EL (cell line): ENCODE data around the gene TPP2.

Source experiments
- DNase-seq: peaks from one replicate; pipeline ENCODE4 v3.0.0-alpha.2; 2016

TPP2 gene

DNA sequence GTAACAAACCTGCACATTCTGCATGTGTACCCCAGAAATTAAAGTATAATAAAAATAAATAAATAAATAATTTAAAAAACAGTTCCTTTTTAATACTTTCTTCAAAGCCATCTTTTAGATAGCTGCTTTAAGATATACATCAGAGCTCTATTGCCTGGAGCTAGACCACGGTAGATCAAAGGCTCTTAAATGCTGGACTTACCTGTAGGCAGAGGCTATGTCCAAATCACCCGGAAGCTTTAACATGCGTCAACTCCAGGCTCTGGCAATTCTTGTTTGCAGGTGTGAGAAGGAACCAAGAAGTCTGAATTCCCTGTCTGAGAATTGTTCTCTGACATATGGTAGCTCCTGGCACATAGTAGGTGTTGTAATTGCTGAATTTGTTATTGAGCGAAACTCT is 99.7 kb downstream of the TPP2 start:
- DNase-seq = no peak

DNA sequence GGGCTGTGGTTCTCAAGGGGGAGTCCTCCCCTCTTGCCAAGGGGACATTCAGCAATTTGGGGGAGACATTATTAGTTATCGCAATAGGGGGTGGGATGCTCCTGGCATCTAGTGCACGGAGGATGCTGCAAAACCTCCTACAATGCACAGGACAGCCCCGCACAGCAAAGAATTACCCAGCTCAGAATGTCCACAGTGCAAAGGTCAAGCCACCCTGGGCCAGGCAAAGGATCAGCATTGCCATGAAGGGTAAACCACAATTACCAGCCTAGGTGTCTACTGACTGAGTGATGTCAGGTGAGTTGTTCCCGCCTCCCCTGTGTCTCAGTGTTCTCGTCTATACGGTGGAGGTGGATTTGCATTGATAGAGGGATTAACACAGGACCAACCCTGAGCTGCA is 100.5 kb downstream of the TPP2 start:
- DNase-seq = no peak

DNA sequence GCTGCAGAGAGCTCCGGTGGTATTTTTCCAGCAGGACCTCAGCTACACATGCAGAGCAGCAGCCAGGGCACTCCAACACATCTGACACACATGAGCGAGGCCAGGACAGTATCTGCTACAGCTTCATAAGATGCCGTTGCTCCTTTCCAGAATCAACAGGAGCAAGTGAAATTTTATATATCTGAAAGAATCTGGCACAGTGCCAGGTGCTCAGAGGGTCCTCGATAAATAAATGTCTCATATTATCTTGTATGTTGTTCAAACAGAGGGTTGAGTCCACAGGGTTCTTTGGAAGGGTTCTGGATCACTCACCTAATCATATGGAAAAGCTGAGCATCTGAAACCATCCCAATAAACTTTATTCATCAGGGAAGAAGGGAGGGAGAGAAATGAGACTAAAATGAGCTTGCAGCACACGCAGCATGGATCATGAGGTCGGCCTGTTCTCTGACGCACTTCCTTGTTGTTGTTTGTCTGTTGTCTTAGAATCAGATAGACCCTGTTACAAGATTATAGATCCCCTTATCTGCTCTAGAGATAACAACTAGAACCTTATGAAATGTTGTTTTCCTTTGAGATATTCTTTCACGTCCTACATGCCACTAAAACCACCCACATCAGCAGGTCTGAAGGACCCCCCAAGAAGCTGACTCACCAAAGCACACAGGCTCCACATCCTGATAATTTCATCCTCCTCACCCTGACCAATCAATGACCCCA is 101.3 kb downstream of the TPP2 start:
- DNase-seq = no peak

DNA sequence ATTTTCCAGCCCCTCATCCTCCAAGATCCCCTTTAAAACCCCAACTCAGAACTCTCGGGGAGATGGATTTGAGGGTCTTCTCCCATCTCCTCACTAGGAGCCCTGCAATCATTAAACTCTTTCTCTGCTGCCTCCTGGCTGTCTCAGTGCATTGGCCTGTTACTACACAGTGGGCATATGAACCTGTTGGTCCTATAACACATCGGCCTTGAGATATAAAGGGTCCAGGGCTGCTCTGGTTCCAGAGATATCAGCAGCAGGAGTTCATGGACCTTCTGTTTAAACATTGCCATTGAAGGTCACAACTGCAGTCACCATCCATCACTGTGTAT is 101.8 kb downstream of the TPP2 start:
- DNase-seq = no peak

DNA sequence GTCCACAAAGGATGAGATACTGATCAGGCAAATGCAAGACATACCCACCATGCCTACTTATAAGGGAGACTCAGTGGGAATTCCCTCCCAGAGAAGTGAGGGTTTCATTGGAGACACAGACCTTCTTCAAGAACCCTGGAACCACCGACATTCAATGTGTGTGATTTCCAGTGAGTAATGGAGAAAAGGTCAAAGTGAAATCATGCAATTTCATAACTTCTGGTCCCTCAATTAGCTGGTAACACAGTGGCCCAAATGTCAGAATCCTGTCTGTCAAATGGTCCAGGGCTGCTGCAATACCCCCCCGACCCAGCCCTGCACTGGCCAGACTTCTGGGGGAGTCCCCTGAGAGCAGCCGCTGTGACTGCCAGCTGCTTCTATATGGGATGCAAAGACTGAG is 102.7 kb downstream of the TPP2 start:
- DNase-seq = no peak

DNA sequence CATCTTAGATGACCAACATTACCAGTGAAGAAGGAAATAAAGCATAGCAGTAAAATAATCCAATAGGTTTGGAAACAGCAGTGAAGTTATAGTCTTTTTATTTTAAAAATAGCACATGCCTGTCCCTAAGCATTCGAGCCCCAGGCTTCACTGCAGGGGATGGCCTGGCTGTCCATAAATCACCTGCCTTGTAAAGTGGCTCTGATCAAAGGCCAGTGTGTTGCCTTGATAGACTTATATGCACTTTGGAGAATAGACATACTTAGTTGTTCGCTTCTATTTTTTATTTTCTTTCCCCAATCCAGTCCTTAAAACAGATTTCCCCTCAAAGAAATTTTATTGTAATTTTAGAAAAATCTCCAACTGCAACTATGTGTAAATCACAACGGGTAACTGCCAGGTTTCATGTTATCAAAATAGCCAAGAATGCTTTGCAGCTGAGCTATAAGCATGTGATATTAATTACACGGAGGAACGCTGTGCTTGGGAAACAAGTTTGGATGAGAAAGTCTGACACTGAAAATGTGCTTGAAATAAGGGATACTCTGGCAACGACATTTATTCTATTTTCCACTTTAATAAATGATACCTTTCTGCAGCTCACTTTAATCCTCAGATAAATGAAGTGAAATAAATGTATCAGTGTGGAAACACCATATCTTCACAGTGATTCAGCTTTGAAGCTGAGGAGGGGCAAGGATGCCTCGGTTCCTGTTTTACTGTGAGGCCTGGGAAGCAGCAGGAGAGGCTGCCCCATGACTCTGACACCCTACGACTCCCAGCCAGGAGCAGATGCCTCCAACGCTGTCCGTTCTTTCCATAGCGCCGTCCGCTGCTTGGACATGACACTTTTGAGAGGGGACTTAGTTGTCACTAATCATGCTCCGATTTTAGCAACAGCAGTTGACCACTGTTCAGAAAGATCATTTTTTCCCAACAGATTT is 103.6 kb downstream of the TPP2 start:
- peak; percentile 29 for DNase-seq

DNA sequence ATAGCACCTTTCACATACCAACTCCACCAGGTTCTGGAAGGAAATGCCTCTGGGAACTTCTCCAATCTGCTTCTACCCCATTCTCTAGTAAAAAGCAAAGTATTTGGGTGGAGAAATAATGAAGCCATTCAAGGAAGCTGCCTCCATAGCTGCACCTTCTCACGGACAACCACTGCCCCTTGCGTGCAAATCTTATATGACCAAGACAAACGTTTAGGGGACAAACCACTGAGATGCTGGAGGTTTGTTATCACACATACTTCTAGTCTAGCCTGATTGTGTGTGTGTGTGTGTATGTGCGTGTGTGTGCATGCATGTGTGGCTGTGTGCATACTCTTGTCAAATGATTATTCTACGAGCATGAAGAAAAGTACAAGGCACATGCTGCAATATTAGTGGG is 104.5 kb downstream of the TPP2 start:
- no peak for DNase-seq

DNA sequence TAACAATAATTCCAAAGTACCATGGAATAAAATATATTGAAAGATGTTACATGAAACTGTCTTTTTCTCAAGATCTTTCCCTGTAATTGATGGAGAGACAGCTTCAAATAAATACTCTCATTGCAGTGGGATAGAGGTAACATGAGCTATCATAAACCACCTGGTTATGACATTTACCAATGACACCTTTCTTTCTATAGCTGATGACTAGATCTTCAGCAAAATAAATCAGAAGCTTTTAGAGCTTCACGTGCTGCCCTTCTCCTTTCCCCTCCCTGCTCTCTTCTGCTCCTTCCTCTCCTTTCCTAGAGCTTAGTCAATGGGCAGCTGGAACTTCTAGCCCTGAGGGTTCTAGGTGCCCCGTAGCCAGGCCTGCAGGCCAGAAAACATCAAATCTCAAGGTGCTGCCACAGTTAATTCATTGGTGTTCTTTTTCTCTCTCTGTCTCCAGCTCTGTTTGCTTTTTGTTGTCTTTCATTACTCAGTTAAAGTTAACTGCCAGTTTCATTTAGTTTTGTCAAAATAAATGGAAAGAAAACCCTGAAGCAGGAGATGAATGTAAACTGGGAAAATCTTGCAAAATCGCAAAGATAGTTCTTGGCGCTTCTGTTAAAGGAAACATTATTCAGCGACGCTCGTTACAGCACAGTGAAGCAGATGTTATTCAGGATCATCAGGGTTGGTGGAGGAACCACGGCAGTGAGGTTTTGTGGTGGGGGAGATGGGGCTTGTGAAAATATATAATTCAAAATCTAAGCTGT is 106.4 kb downstream of the TPP2 start:
- no peak for DNase-seq

DNA sequence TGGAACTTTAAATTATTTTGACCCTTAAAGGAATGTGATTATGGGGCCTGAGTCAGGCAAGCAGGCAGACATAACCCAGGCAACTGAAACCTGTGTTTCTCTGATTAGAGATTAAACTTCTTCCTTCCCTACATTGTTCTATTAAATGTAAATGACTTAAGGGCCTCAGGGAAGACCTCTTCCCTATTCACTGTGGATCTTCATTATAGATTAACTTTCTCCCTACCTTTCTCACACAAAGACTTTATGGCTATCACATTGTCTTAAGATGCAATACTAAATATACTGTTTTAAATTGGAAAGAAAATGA is 106.9 kb downstream of the TPP2 start:
- no peak for DNase-seq

DNA sequence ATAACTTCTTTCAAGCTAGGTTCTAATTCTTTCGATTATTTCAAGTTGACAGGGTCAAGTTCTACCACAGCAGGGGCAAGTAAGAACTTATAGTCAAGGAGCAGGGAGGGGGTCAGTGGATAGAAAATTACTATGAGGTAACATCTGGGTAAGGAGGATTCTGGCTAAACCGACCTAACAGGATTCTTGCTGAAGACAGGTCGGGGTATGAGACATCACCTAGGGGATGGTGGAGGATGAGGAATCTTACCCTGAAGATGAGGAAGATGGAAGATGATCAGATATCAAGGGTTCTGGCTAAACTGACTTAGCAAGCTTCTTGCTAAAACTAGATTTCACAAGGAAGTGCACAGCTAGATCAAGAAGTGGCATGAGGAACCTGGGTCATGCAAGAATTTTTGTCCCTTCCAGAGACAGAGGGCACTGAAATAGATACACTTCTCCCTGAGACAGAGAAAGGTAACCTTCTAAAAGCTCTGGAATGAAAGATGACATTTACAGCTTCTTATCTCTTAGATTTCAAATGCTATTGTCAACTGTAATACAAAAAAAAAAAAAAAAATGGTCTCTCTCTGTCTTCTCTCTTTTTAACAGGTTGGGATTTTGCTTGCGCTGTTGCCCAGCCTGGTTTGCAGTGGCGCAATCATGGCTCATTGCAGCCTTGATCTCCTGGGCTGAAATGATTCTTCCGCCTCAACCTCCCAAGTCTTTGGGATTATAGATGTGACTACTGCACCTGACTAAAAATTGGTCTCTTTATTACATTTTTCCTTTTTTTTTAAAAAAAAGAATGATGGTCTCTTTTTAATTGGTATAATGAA is 107.7 kb downstream of the TPP2 start:
- no peak for DNase-seq

DNA sequence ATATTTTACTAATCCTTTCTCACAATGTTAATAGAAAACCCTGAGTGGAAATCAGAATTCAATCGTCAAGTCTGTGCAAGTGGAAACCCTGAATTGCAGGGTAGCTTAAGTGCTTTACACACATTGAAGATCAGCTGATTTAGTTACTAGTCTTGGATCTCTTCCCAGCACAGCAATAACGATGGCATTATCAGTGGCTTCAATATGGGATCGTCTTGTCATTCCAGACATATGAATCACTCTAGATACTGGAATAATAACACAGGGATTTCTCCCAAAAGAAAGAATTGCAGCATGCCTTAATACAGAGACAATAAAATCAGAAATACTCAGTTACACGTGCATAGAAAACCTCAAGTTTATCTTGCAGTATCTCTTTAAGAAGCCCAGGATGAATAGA is 110.7 kb downstream of the TPP2 start:
- DNase-seq = peak; percentile 93

DNA sequence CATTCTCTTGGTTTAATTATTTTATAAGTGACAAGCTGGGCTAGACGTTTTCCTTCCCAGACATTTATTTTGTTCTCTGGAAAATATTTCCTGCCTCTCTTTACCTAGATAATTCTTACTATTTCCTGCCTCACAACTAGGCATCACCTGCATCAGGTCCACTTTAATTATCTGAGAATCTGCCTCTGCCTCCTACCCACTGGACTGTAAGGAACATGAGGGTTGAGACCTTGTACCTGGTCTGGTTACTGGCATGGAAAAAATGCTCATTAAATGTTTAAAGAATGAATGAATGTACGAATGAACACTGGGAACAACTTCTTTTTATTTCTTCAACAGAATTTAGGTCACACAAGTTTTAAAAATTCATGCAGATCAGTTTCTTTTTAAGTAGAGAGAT is 111.4 kb downstream of the TPP2 start:
- no peak for DNase-seq

DNA sequence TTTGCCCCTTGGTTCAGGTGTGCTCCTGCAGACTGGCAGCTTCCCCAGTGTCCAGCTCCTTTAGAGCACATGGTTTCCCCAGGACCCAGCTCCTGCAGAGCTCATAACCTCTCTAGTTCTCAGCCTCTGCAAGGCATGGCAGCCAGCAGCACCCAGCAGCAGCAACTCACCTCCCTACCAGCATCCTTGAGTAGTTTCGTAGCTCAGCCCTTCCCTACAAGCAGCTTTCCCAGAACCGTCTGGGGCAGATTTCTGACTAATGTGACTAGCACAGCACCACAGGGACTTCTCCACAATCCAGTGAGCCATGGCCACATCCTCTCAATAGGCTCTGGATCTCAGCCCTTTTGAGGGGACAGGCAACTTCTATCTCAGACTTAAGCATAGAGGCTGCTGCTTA is 112.2 kb downstream of the TPP2 start:
- DNase-seq = no peak

DNA sequence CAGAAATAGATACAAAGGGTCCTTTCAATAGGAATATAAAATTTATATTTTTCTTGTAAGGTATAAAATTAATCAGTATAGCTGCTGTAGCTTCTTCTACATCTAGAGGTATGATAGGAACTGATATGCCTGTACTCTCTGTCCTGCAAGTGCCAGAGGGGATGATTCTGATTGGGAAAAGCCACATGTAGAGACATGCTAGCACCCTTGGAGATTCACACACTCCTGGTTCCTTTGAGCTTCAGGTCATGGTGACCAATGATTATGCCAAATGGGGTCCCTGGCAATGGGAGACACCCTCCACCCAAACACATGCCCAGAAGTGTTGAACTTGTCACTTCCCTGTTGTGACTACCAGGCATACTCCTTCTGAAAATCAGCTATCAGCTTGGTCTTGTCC is 112.8 kb downstream of the TPP2 start:
- DNase-seq = no peak

DNA sequence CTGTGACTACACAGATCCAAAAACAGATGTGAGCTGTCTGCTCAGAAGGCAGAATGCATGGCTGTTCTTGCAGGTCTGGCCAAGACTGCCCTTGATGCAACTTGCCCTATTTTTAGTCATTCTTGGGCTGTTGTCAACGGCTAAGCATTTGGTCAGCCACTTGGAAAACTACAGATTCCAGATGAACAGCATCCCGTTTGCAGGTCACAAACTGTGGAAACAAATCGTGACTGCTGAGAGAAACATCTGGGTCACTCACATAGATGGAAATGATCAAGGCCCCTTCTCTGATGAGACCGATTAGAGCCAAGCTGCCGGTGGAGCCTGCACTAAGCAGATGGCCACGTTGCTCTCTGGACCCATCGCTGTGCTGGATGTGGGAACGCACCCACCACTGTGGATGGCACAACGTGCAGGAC is 113.5 kb downstream of the TPP2 start:
- no peak for DNase-seq

DNA sequence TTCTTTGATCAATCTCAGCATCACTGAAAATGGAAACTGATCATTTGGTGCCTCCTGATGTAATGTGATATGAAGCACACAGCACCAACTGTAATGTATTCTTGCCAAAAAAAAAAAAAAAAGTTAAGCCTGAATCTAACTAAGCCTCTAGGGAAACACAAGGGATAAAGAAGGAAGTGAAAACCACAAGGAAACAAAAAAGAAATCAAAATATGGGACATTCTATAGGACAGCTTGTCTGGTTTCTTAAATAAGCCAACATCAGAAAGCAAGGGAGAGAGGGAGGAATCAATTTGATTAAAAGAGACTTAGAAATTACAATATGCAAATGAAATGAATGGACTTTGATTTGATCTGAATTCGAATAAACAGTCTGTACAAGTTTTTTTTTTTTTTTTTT is 118.7 kb downstream of the TPP2 start:
- DNase-seq = no peak

DNA sequence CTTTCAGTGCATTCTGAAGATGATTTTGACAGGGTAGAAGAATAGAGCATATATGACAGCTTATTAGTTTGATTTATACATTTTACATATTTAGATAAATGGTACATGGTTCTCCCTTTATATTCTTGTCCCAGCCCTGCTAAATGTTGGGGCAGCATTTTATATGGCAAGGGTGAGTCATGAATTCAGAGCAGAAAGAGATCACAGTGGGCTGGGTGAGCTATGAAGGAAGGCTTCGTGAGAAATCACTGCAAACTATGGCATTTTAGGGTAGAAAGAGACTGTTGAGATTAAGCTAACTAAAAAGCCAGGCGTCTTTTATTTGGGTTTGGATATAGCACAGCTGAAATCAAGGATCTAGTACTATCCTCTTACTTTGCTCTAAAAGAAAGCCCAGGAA is 122.0 kb downstream of the TPP2 start:
- DNase-seq = no peak

DNA sequence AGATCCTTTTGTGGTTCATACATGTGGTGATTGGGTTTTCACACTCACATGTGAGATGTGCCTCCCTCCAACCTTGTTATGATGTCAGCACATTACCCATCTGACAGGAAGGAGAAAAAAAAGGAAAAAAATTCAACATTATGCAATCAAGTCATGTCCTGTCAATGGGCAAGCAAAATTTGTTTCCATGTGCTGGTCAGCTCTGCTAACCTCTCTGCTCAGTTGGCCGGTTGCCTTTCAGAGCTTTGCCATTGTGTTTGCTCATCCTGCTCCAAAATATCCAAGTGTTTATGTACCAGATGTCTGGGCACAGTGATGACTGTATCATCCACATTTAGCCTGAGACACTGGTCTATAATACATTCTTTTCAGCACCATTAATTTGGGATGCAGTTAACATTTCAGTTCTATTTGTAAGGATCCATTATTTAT is 125.0 kb downstream of the TPP2 start:
- DNase-seq = peak; percentile 29

DNA sequence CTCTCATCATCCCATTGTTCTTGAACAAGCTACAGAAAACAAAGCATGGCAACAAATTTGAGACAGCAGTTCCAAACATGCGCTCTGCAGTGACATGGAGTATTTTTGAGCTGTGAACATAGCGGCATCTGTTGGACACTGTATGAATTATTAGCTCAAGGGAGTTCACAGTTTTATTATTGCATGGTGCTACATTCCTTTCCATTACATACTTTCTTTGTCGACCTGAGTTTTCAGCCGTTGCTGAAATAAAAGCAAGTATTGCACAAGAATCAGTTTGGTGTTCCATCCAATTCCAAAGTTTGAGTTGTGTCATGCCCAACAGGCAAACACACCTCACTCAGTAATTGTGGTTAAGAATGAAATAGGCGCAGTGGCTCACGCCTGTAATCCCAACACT is 128.1 kb downstream of the TPP2 start:
- peak; percentile 52 for DNase-seq

DNA sequence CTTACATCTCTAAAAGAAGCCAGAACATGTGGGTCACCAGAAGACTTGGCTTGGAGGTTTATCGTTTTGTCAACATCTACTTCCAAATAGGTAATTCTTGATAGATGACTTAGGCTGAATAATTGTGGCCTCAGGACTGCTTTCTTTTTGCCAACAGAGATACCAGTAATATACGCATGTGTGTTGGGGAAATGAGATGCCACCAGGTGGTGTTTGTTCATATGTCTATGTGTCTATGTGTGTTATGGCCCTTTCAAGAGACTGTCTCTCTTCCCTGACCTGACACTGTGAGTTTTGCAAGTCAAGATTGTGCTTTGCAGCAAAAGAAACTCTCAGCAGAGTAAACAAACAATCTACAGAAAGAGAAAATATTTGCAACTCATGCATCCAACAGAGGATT is 129.6 kb downstream of the TPP2 start:
- no peak for DNase-seq
